DMS114 treated with DMSO at 0.1 percent for 48 hours (cell line): ENCODE measurements around the gene PPP1R9A.

Source experiments
- DNase-seq: peaks from one replicate; lab custom pipeline; 2025; ENCODE audit not compliant: unreplicated experiment; lab: John Stamatoyannopoulos, UW

Gene PPP1R9A

GRCh38 chr7:94907026-94907810, at the start of gene PPP1R9A:
Gene PPP1R9A, plus strand, starts transcription at chr7:94907594. Its CDS starts 2,520 bp downstream, at chr7:94910114.
- peak; percentile 35 for DNase-seq

DNA sequence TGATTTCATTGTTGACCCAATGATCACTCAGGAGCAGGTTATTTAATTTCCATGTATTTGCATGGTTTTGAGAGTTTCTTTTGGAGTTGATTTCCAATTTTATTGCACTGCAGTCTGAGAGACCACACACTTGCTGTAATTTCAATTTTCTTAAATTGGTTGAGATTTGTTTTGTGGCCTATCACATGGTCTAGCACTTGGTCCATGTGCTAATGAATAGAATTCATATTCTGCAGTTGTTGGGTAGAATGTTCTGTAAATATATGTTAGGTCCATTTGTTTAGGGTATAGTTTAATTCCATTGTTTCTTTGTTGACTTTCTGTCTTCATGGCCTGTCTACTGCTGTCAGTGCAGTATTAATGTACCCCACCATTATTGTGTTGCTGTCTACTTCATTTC, 36.3 kb upstream of the PPP1R9A start:
- no peak for DNase-seq

GRCh38 chr7:94873239-94873638, 34.2 kb upstream of the PPP1R9A start:
- DNase-seq, result no peak

DNA sequence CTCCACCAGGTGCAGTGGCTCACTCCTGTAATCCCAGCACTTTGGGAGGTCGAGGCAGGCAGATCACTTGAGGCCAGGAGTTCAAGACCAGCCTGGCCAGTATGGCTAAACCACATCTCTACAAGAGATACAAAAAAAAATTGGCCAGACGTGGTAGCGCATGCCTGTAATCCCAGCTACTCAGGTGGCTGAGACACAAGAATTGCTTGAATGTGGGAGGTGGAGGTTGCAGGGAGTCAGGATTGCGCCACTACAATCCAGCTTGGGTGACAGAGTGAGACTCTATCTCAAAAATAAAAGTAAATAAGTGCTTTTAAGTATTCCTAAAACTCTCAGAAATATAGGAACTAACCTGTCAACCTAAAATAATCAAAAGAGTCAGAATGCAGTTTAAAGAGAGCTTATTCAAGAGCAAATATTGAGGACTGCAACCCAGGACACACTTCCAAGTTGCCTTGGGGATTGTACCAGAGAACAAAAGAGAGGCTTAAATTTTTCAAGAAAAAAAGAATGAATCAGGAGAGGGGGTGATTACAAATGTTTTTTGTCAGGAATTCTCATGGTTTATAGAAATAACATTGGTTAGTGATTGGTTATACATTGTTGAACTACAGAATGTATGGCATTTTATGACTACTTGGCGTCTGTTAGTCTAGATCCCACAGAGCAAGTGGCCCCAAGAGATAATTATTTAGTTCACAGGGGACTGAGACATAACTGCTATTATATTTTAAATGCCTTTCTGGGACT, 33.2 kb upstream of the PPP1R9A start:
- no peak for DNase-seq

GRCh38 chr7:94875201-94875600, 32.2 kb upstream of the PPP1R9A start:
- DNase-seq, result no peak

- no peak for DNase-seq
Measured at GRCh38 chr7:94877731-94878670, 29.4 kb upstream of the PPP1R9A start.

DNA sequence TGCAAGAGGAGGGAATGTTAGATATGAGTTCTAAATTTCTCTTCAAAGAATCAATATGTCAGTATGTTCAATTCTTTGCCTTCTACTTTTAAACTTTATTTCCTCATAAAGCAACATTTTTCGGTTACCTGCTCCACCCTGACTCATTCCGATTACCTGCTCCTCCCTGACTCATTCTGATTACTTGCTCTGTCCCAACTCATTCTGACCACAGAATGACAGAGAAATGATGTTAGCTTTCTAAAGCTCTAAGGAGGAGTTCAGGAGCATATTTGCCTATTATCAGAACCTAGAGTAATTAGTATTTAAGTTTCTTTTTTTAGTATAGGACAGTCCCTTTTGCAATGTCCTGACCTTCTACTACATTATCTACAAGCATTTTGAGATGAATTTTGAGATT, 24.5 kb upstream of the PPP1R9A start:
- DNase-seq, result no peak

- DNase-seq, result no peak
Measured at GRCh38 chr7:94883616-94884015, 23.8 kb upstream of the PPP1R9A start.

DNA sequence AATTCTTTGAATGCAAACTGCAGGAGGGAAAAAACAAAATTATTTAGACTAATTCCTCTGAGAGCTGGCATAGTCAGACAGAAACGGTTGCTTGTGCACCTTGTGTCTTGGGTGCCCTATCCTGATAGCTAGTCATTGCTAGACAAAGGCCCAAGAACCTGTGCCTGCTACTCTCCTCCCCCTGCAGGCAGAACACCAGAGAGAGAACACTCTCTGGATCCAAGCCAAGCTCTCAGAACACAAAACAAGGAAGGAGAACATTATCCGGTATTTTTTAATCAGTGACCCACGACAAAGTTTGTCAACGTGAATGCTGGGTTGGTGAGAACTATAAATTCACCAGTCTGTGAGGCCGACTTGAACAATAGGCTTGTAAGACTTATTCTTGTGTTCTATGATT, 18.8 kb upstream of the PPP1R9A start:
- no peak for DNase-seq

GRCh38 chr7:94888995-94889523, 18.3 kb upstream of the PPP1R9A start:
- no peak for DNase-seq

GRCh38 chr7:94890216-94890615, 17.2 kb upstream of the PPP1R9A start:
- no peak for DNase-seq

GRCh38 chr7:94893661-94894060, 13.7 kb upstream of the PPP1R9A start:
- no peak for DNase-seq

- DNase-seq, result no peak
Measured at GRCh38 chr7:94897541-94897940, 9.9 kb upstream of the PPP1R9A start.

GRCh38 chr7:94898340-94898739, 9.1 kb upstream of the PPP1R9A start:
- DNase-seq, result no peak

DNA sequence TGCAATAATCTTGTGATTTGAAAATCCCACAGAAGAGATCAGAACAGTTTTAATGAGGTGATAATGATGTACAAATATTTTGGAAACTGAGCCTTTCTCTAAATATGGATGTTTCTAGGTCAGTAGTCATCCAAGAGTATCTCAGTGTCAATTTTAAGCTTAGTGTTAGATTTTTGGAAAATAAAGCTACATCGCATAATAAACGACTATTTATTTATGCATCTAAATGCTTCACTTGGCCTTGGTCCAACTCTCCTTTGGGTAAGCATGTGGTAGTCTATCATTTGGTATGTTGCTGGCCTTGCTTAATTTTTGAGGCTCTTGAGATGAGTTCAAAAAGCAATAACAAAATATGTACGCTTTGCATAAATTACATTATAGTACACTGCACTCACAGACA, 5.4 kb upstream of the PPP1R9A start:
- no peak for DNase-seq

DNA sequence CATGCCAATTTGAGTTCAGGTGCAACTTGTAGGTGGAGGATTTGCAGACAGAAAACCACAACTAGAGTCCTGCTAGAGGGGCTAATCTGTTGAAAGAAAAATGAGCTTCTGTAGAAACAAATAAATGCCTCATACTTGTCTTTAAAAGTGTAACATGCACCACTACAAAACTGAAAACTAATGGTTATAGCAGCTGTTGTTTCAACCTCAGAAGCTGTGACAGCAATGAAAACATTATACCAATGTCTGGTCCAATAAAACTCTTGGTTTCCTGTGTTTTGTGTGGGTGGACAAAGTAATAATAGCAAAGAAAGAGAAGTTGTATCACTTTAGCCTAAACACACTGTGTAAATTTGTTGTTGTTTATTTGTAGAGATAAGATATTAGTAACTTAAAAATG, 3.4 kb upstream of the PPP1R9A start:
- no peak for DNase-seq

GRCh38 chr7:94904982-94905381, 2.4 kb upstream of the PPP1R9A start:
- no peak for DNase-seq

- DNase-seq, result no peak
Measured at GRCh38 chr7:94906065-94906851, 1.1 kb upstream of the PPP1R9A start.

DNA sequence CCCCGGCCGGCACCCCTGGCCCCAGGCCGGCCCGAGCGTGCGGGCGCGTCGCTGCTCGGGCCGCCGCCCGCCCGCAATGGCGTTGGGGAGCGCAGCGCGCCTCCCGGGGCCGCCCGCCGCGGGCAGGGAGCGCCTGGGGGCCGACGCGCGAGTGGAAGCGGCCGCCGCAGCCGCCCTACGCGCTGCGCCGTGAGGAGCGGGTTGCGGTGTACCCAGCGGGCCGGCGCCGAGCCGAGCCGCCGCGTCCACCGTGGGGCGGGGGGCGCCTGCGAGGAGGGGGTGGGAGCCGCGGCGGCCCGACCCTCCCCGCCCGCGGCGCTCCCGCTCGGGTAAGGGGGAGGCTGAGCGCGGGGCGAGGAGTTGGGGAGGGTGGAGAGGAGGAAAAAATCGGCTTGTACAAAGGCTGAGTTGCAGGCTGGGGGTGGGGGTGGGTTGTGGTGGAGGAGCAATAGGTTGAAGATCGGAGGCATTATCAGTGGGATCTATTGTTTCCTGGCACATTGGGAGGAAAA, 473 bp downstream of the PPP1R9A start:
- peak; percentile 38 for DNase-seq
